Measurements from ENCODE around the gene AKR1B15. TPM values are rescaled to one million over a fixed set of nuclear protein-coding genes. Genes with fewer than 3 reads are reported as not detected.
"Not testable (repeated sequence)": the region's sequence is repeated elsewhere in the genome, so short reads cannot be mapped to it uniquely, and the experiment has no call there.

AKR1B15 gene
- total and polyA plus RNA-seq, 9 donors: 0.22 TPM; not detected in 8

DNA sequence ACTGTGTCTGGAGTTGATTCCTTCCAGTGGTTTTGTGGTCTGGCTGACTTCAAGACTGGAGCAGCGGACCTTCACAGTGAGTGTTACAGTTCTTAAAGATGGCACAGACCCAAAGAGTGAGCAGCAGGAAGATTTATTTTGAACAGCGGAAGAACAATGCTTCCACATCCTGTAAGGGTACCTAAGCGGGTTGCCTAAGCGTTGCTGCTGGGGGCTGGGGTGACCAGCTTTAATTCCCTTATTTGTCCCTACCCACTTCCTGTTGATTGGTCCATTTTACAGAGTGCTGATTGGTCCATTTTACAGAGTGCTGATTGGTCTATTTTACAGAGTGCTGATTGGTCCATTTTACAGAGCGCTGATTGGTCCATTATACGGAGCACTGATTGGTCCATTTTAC lies 13.2 kb downstream of the AKR1B15 start:
- TF ChIP-seq CTCF (IDR thresholded peaks at IDR 0.05) (no peak), POLR2A (IDR thresholded peaks at IDR 0.05) (no peak), EP300 (IDR thresholded peaks at IDR 0.05) (no peak)
- no peaks in the 10 kb centered on the region for H3K9me3 ChIP-seq
- no peak for DNase-seq
- WGBS, 3 donors: 80 to 87% (median 80%) methylated on average over 6 of the region's 6 CpGs
- H3K27ac ChIP-seq: no peak overlapping the region
- H3K4me1 ChIP-seq (ENCODE audit: insufficient read depth): no peaks in the 10 kb centered on the region
- no peak overlapping the region for H3K4me3 ChIP-seq
- no peaks in the 10 kb centered on the region for H3K36me3 ChIP-seq
- intact Hi-C loops (cut with DNase I): no loop called here
- no peaks in the 10 kb centered on the region for H3K27me3 ChIP-seq

DNA sequence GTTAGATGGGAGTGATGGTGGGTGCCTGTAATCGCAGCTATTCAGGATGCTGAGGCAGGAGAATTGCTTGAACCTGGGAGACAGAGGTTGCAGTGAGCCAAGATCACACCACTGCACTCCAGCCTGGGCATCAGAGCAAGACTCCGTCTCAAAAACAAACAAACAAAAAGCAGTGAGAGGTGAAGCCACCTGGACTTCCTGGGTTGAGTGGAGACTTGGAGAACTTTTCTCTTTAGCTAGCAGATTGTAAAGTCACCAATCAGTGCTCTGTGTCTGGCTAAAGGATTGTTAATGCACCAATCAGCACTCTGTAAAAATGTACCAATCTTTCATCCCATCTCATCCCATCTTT lies 14.5 kb downstream of the AKR1B15 start:
- H3K27ac ChIP-seq; H3K36me3 ChIP-seq; H3K9me3 ChIP-seq; H3K27me3 ChIP-seq; H3K4me1 ChIP-seq (ENCODE audit: insufficient read depth); H3K4me3 ChIP-seq; DNase-seq; intact Hi-C loops (cut with DNase I): not testable (repeated sequence)
- WGBS, 3 donors: 79 to 85% (median 85%) methylated on average over 2 of the region's 2 CpGs

DNA sequence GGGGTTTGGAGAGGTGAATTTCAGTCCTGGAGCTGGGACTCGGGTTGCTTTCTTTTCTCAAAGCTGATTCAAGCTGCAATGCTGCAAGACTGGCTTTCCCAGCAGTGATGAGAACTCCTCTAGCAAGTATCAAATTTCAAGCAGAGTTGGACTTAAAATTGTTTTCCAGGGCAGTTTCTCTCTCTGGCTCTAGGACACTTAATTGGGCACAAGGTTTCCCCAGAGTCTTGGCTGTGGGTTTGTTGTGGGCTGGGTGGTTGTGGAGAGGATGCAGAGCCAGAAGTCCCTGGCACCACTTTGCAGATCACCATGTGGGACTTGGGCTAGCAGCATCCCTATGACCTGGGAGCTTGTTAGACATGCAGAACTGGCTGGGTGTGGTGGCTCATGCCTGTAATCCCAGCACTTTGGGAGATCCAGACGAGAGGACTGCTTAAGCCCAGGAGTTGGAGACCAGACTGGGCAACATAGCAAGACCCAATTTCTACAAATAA lies 16.8 kb downstream of the AKR1B15 start:
- TF ChIP-seq POLR2A (IDR thresholded peaks at IDR 0.05) (no peak), EP300 (IDR thresholded peaks at IDR 0.05) (no peak), CTCF (IDR thresholded peaks at IDR 0.05) (no peak)
- no peak overlapping the region for H3K27ac ChIP-seq
- no peaks in the 10 kb centered on the region for H3K36me3 ChIP-seq
- DNase-seq: no peak
- H3K27me3 ChIP-seq: no peaks in the 10 kb centered on the region
- H3K4me1 ChIP-seq (ENCODE audit: insufficient read depth): no peaks in the 10 kb centered on the region
- intact Hi-C loops (cut with DNase I): no loop called here
- H3K4me3 ChIP-seq: no peak overlapping the region
- H3K9me3 ChIP-seq: no peaks in the 10 kb centered on the region
- WGBS, 3 donors: 7 to 15% (median 14%) methylated on average over 2 of the region's 2 CpGs

- Histone ChIP-seq H3K4me3 (no peak overlapping the region), H3K4me1 (ENCODE audit: insufficient read depth) (no peaks in the 10 kb centered on the region), H3K36me3 (no peaks in the 10 kb centered on the region), H3K9me3 (no peaks in the 10 kb centered on the region), H3K27me3 (no peaks in the 10 kb centered on the region), H3K27ac (no peak overlapping the region)
- WGBS, 3 donors: 72 to 76% (median 73%) methylated on average over 3 of the region's 3 CpGs
- intact Hi-C loops (cut with DNase I): no loop called here
- no peak for DNase-seq
- TF ChIP-seq POLR2A (IDR thresholded peaks at IDR 0.05) (no peak), CTCF (IDR thresholded peaks at IDR 0.05) (no peak), EP300 (IDR thresholded peaks at IDR 0.05) (no peak)
Observed at GRCh38 chr7:134567368-134567767, 18.5 kb downstream of the AKR1B15 start.

DNA sequence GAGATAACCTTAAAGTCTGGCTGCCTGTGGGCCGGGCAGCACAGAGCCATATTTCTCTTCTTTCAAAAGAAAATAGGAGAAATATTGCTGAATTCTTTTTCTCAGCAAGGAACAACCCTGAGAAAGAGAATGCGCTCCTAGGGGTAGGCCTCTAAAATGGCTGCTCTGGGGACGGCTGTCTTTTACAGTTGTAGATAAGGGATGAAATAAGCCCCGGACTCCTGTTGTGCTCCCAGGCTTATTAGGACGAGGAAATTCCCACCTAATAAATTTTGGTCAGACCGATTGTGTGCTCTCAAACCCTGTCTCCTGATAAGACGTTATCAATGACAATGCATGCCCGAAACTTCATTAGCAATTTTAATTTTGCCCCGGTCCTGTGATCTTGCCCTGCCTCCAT lies 21.1 kb downstream of the AKR1B15 start:
- H3K9me3 ChIP-seq; H3K4me1 ChIP-seq (ENCODE audit: insufficient read depth); H3K36me3 ChIP-seq; H3K27me3 ChIP-seq; intact Hi-C loops (cut with DNase I); DNase-seq; H3K27ac ChIP-seq; H3K4me3 ChIP-seq: not testable (repeated sequence)
- WGBS, 3 donors: 87 to 92% (median 90%) methylated on average over 9 of the region's 9 CpGs

GRCh38 chr7:134571101-134571500 lies 22.2 kb downstream of the AKR1B15 start:
- Histone ChIP-seq H3K27ac (no peak overlapping the region), H3K36me3 (no peaks in the 10 kb centered on the region), H3K4me1 (ENCODE audit: insufficient read depth) (no peaks in the 10 kb centered on the region), H3K27me3 (no peaks in the 10 kb centered on the region), H3K4me3 (no peak overlapping the region), H3K9me3 (no peaks in the 10 kb centered on the region)
- TF ChIP-seq POLR2A (IDR thresholded peaks at IDR 0.05): no peak
- 91 to 100% (median 97%) methylated on average over 2 of the region's 2 CpGs for WGBS, 3 donors
- DNase-seq: no peak
- intact Hi-C loops (cut with DNase I): no loop called here
